K562 (cell line): Measurements from ENCODE around the gene AK4. TPM values are rescaled to one million over a fixed set of nuclear protein-coding genes. Genes with fewer than 3 reads are reported as not detected.

Experiments used
- ARID1B ChIP-seq: fragments of 450-650 bp; IDR thresholded peaks from 2 replicates; pipeline ENCODE4 v1.6.1; 2016; ENCODE audit warnings: antibody characterized with exemption, mild to moderate bottlenecking, inconsistent platforms
- CBFA2T3 ChIP-seq: fragments of 450-650 bp; IDR thresholded peaks from 2 replicates; pipeline ENCODE4 v1.6.1; 2017
- CHD4 ChIP-seq: fragments of 200-600 bp; sonication (generic); IDR thresholded peaks from 3 replicates; pipeline ENCODE4 v1.6.1; 2012; ENCODE audit warnings: low read depth, mild to moderate bottlenecking, mixed read lengths, low read length, inconsistent platforms; ENCODE audit not compliant: insufficient read depth, insufficient replicate concordance, poor library complexity, severe bottlenecking
- CREM ChIP-seq: IDR thresholded peaks from 2 replicates; pipeline ENCODE4 v1.6.1; 2014; ENCODE audit warnings: antibody characterized with exemption, low read depth
- DIDO1 ChIP-seq: fragments of 450-650 bp; IDR thresholded peaks from 2 replicates; pipeline ENCODE4 v1.6.1; 2016; ENCODE audit warnings: low read depth, missing biosample characterization, missing genetic modification characterization
- EP300 ChIP-seq: IDR thresholded peaks from 2 replicates; pipeline ENCODE4 v1.6.1; 2012; ENCODE audit warnings: low read length, improper control_type of control experiment
- FOXK2 ChIP-seq, 2 experiments: fragments of 450-650 bp; IDR thresholded peaks in 1 of 2; conservative IDR thresholded peaks in 1 of 2; 2 replicates each; pipeline ENCODE4 v1.6.1; 2016; ENCODE audit warnings: low read depth in 2 of 2, mild to moderate bottlenecking in 1 of 2
- FOXM1 ChIP-seq, 2 experiments: fragments of 450-650 bp in 1 of 2; sonication (generic) in 1 of 2; formaldehyde crosslinking in 1 of 2; IDR thresholded peaks; 2 replicates each; pipeline versions ENCODE4 v1.6.1 to v1.9.0; 2017 to 2022; ENCODE audit warnings: low read depth in 2 of 2, mild to moderate bottlenecking in 2 of 2, missing genetic modification reagents in 1 of 2, moderate library complexity in 1 of 2
- FOXP4 ChIP-seq: sonication (generic); formaldehyde crosslinking; IDR thresholded peaks from 2 replicates; pipeline ENCODE4 v1.8.0; 2022; ENCODE audit warnings: mild to moderate bottlenecking, missing genetic modification reagents, borderline replicate concordance
- GATA2 ChIP-seq: sonication (generic); formaldehyde crosslinking; IDR thresholded peaks from 2 replicates; pipeline ENCODE4 v1.4.0; 2020; ENCODE audit warnings: mild to moderate bottlenecking, missing genetic modification reagents
- MCM7 ChIP-seq, 2 experiments: fragments of 450-650 bp; IDR thresholded peaks; 2 replicates each; pipeline ENCODE4 v1.6.1; 2016 to 2018
- NR4A1 ChIP-seq, 2 experiments: fragments of 250-450 bp in 1 of 2; fragments of 450-650 bp in 1 of 2; sonication (Bioruptor Pico) in 1 of 2; IDR thresholded peaks; 2 replicates each; pipeline versions ENCODE4 v1.4.0 to v1.6.1; 2016 to 2020; ENCODE audit warnings: mild to moderate bottlenecking in 2 of 2, missing compliant biosample characterization in 1 of 2, missing genetic modification characterization in 1 of 2, moderate library complexity in 1 of 2
- SMAD1 ChIP-seq: fragments of 150-350 bp; IDR thresholded peaks from 2 replicates; pipeline ENCODE4 v1.6.1; 2014; ENCODE audit warnings: low read length, low read depth; ENCODE audit not compliant: partially characterized antibody
- TAL1 ChIP-seq: fragments of 450-650 bp; IDR thresholded peaks from 2 replicates; pipeline ENCODE4 v1.6.1; 2016; ENCODE audit warnings: mild to moderate bottlenecking
- TCF3 ChIP-seq: sonication (generic); formaldehyde crosslinking; IDR thresholded peaks from 2 replicates; pipeline ENCODE4 v1.4.0; 2020; ENCODE audit warnings: mild to moderate bottlenecking, missing genetic modification reagents
- TOE1 ChIP-seq, 2 experiments: fragments of 450-650 bp in 1 of 2; sonication (generic) in 1 of 2; formaldehyde crosslinking in 1 of 2; IDR thresholded peaks; 2 replicates each; pipeline versions ENCODE4 v1.7.1 to v1.8.0; 2016 to 2022; ENCODE audit warnings: borderline replicate concordance in 2 of 2, mild to moderate bottlenecking in 2 of 2, antibody characterized with exemption in 1 of 2, inconsistent platforms in 1 of 2, low read depth in 1 of 2, missing genetic modification reagents in 1 of 2, moderate library complexity in 1 of 2
- TRIM28 ChIP-seq: fragments of 450-650 bp; IDR thresholded peaks from 2 replicates; pipeline ENCODE4 v1.6.1; 2017
- ZEB2 ChIP-seq: fragments of 450-650 bp; IDR thresholded peaks from 2 replicates; pipeline ENCODE4 v1.6.1; 2016
- ZFP91 ChIP-seq: sonication (generic); formaldehyde crosslinking; IDR thresholded peaks from 2 replicates; pipeline ENCODE4 v1.8.0; 2022; ENCODE audit warnings: mild to moderate bottlenecking, missing genetic modification reagents
- polyA plus RNA-seq, 8 experiments: library from polyadenylated mRNA; depleted of rRNA in 4 of 8; stranded (reverse) in 5 of 8; unstranded in 3 of 8; fragments of >200 nt; fragmentation: Nextera tagmentation in 2 of 8; fragmentation: Illumina TruSeq in 1 of 8; extraction: Ambion mirVana in 2 of 8; extraction: Trizol in 1 of 8; gene quantifications; 2 replicates each; pipeline versions ENCODE4 v1.2.1 to v1.2.3, GENCODE V29; 2011 to 2014; ENCODE audit warnings: inconsistent platforms in 1 of 8, missing spikeins in 1 of 8
- total RNA-seq, 7 experiments: library from RNA; depleted of rRNA in 6 of 7; stranded (reverse); fragments of >200 nt in 6 of 7; fragmentation: Illumina TruSeq in 2 of 7; extraction: Trizol in 2 of 7; gene quantifications; 2 replicates each; pipeline versions ENCODE4 v1.2.1 to v1.2.3, GENCODE V29; 2011 to 2021; ENCODE audit warnings: low replicate concordance in 1 of 7
- TF ChIP-seq, protein P1 (sequence below), 2 experiments: fragments of 250-450 bp in 1 of 2; fragments of 450-650 bp in 1 of 2; sonication (Bioruptor Pico) in 1 of 2; IDR thresholded peaks; 2 replicates each; pipeline versions ENCODE4 v1.6.1 to v1.8.0; 2016 to 2021; ENCODE audit warnings: mild to moderate bottlenecking in 2 of 2, moderate library complexity in 2 of 2, missing compliant biosample characterization in 1 of 2, missing genetic modification characterization in 1 of 2
- TF ChIP-seq, protein P2 (sequence below), 2 experiments: fragments of 450-650 bp; conservative IDR thresholded peaks; 2 replicates each; pipeline ENCODE4 v1.6.1; 2017; ENCODE audit warnings: mild to moderate bottlenecking in 2 of 2, moderate library complexity in 2 of 2

AK4 gene
- total and polyA plus RNA-seq, 9 of the 15 experiments (the other 6 are each of a cell fraction or from before 2014, with no cell fraction given): 10.4 to 96.6 (median 21.5) TPM

DNA sequence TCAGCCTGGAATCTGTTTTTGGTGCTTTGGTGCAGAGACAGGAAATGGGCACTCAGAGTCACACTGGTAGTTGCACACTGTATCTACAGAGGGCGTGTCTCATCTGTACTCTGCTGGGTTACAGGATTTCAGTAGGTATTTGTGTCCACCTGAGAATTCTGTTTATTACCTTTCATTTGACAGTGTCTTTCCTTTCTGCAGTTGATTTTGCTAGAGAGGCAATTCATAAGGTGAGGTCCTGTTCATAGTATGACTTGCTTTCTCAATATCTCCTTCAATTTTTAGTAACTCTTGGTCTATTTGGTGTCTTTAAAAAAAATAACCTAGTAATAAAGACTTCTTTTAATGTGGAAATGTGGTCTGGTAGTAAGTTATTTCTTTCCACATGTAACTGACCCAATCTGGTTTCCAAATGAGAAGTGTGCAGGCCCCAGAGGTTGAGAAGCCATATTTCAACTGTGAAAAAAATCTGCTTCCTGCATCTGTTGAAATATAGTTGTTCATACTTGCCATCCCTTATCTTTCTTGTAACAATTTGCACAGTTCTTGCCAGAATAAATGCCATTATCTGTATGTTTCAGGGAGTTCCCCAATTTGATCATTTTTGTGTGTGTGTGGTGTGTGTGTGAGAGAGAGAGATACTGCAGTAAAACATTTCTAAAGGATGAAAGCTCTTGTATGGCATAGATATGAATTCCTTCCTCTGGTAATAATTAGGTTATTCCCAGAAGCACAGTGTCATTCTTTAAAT is 82.9 kb downstream of the AK4 start (continued):
- peak; percentile 98 for TF ChIP-seq TCF3
- TF ChIP-seq, protein P1, sequence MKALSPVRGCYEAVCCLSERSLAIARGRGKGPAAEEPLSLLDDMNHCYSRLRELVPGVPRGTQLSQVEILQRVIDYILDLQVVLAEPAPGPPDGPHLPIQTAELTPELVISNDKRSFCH (CRISPR knock-in tag; IDR thresholded peaks at IDR 0.05): no peak
- TF ChIP-seq, protein P1 (tag; IDR thresholded peaks at IDR 0.05): peak; percentile 67; the same call in 1 of the 2 replicates
- no peak for TF ChIP-seq MCM7 (IDR thresholded peaks at IDR 0.05)
- TF ChIP-seq SMAD1: peak; percentile 68
- TF ChIP-seq NR4A1 (CRISPR knock-in tag; IDR thresholded peaks at IDR 0.05): no peak
- TF ChIP-seq NR4A1 (tag; IDR thresholded peaks at IDR 0.05): peak; percentile 85
- no peak for TF ChIP-seq TRIM28
- peak in 1 of 2 experiments; percentile 25; a peak in 2 of 4 replicates for TF ChIP-seq FOXK2 (conservative IDR thresholded peaks at IDR 0.05 in 1 of 2, IDR thresholded peaks at IDR 0.05 in 1 of 2; ENCODE audit: low read depth in 2 of 2)
- TF ChIP-seq TAL1: peak; percentile 98
- TF ChIP-seq CREM: peak; percentile 71
- peak; percentile 94 for TF ChIP-seq FOXM1 (IDR thresholded peaks at IDR 0.05; ENCODE audit: low read depth)
- no peak for TF ChIP-seq FOXM1 (CRISPR knock-in tag; IDR thresholded peaks at IDR 0.05; ENCODE audit: low read depth)
- peak; percentile 100 for TF ChIP-seq CBFA2T3
- peak; percentile 4 for TF ChIP-seq CHD4
- peak; percentile 66 for TF ChIP-seq TOE1 (IDR thresholded peaks at IDR 0.05; ENCODE audit: borderline replicate concordance)
- no peak for TF ChIP-seq TOE1 (CRISPR knock-in tag; IDR thresholded peaks at IDR 0.05; ENCODE audit: borderline replicate concordance, low read depth)
- TF ChIP-seq ZFP91 (CRISPR knock-in tag): no peak
- peak; percentile 98 for TF ChIP-seq EP300
- peak; percentile 92 for TF ChIP-seq GATA2 (CRISPR knock-in tag)
- peak; percentile 99 for TF ChIP-seq ARID1B
- TF ChIP-seq DIDO1 (tag): no peak
- TF ChIP-seq ZEB2: peak; percentile 78; the same call in 1 of the 2 replicates
- TF ChIP-seq FOXP4: no peak
- TF ChIP-seq, protein P2, sequence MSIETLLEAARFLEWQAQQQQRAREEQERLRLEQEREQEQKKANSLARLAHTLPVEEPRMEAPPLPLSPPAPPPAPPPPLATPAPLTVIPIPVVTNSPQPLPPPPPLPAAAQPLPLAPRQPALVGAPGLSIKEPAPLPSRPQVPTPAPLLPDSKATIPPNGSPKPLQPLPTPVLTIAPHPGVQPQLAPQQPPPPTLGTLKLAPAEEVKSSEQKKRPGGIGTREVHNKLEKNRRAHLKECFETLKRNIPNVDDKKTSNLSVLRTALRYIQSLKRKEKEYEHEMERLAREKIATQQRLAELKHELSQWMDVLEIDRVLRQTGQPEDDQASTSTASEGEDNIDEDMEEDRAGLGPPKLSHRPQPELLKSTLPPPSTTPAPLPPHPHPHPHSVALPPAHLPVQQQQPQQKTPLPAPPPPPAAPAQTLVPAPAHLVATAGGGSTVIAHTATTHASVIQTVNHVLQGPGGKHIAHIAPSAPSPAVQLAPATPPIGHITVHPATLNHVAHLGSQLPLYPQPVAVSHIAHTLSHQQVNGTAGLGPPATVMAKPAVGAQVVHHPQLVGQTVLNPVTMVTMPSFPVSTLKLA (conservative IDR thresholded peaks at IDR 0.05): peak; percentile 49 to 73
